ENCODE data around the gene CUTC. TPM values are rescaled to one million over a fixed set of nuclear protein-coding genes. Genes with fewer than 3 reads are reported as not detected.

Gene CUTC
- total RNA-seq, 2 experiments from 2014 or later: 37.4 to 38.1 TPM

DNA sequence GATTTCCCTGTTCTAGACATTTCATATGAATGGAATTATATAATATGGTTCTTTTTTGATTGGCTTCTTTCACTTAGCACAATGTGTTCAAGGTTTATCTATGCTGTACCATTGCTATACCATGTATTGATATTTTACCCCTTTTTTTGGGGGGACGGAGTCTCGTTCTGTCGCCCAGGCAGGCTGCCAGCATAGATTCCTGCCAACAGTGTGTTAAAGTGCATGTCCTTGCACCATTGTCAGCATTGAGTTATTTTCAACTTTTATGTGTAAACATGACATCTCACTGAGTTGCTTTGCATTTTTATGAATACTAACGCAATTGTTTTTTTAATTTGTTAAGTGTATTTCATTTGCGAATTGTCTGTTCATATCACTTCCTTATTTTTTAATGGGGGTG is 55.3 kb downstream of the CUTC start:
- Mint-ChIP-seq H3K27me3 (no peaks in the 10 kb centered on the region), H3K4me1 (ENCODE audit: low read depth) (no peaks in the 10 kb centered on the region), H3K4me3 (no peak overlapping the region), H3K27ac (no peak overlapping the region), H3K36me3 (ENCODE audit: low read depth) (peaks cover 1% of the 10 kb centered on the region), H3K9me3 (no peaks in the 10 kb centered on the region)
- DNase-seq: no peak
- no peak for ATAC-seq
- ChIA-PET CTCF (interaction anchor here (1.7 kb wide), 1 partner anchor 58 kb away, joined by 4 read pairs; no protein-coding TSS in a partner anchor), POLR2A (no interaction called here)
- TF ChIP-seq CTCF (IDR thresholded peaks at IDR 0.05): no peak
- intact Hi-C loops (cut with micrococcal nuclease): no loop called here

GRCh38 chr10:99787782-99788445 is 55.9 kb downstream of the CUTC start:
- no peaks in the 10 kb centered on the region for H3K9me3 Mint-ChIP-seq
- H3K4me1 Mint-ChIP-seq (ENCODE audit: low read depth): no peaks in the 10 kb centered on the region
- ChIA-PET POLR2A (no interaction called here), CTCF (interaction anchor here (1.6 to 1.7 kb wide), 2 partner anchors 58 to 258 kb away, joined by 4 to 5 read pairs; no protein-coding TSS in a partner anchor)
- no peaks in the 10 kb centered on the region for H3K27me3 Mint-ChIP-seq
- no peak overlapping the region for H3K4me3 Mint-ChIP-seq
- no peak for ATAC-seq
- H3K27ac Mint-ChIP-seq: no peak overlapping the region
- DNase-seq: no peak
- peaks cover 3% of the 10 kb centered on the region for H3K36me3 Mint-ChIP-seq (ENCODE audit: low read depth)
- intact Hi-C loops (cut with micrococcal nuclease): no loop called here
- no peak for TF ChIP-seq CTCF (IDR thresholded peaks at IDR 0.05)

DNA sequence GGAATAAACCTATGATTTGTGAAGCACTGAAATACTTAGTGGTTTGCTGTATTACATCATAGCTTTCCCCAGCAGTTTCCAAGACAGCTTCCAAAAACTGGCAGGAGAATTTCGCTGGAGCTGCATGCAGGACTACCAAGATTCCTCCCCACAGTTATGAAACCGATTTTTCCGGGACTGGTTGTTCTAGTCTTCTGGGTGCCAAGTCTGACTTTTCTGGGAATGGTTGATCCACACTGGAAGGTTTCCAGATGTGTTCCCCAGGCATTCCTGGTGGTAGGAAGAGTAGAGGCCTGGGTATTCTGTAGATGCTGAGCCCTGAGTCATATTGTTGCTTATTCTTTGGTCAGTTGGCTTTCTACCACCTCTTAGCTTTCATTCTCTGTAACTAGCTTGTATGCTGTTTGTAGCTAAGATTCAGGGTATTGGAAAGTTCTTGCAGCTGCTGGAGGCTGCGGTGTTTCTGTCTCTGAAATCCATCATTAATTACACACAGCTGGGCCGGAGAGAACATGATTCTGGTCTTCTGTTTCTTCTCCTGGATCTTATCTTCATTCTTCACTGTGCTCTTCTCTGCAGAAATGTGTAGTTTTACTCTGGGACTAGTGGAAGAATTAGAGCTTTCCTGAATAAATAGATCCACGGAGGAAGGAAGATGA is 56.7 kb downstream of the CUTC start:
- Mint-ChIP-seq H3K4me3 (no peak overlapping the region), H3K9me3 (no peaks in the 10 kb centered on the region), H3K27ac (no peak overlapping the region), H3K36me3 (ENCODE audit: low read depth) (peaks cover 3% of the 10 kb centered on the region), H3K4me1 (ENCODE audit: low read depth) (no peaks in the 10 kb centered on the region), H3K27me3 (no peaks in the 10 kb centered on the region)
- no peak for TF ChIP-seq CTCF (IDR thresholded peaks at IDR 0.05)
- ATAC-seq (no peak), DNase-seq (no peak)
- ChIA-PET CTCF (interaction anchor here (1.6 kb wide), 1 partner anchor 257 kb away, joined by 5 read pairs; no protein-coding TSS in a partner anchor), POLR2A (no interaction called here)
- intact Hi-C loops (cut with micrococcal nuclease): no loop called here

- no peak overlapping the region for H3K27ac Mint-ChIP-seq
- no peaks in the 10 kb centered on the region for H3K9me3 Mint-ChIP-seq
- H3K4me3 Mint-ChIP-seq: no peak overlapping the region
- no peak for ATAC-seq
- TF ChIP-seq CTCF (IDR thresholded peaks at IDR 0.05): no peak
- peaks cover 3% of the 10 kb centered on the region for H3K36me3 Mint-ChIP-seq (ENCODE audit: low read depth)
- POLR2A ChIA-PET: no interaction called here
- CTCF ChIA-PET: interaction anchor here (1.3 to 1.5 kb wide), 2 partner anchors 54 to 254 kb away, joined by 3 to 4 read pairs; no protein-coding TSS in a partner anchor
- DNase-seq: no peak
- intact Hi-C loops (cut with micrococcal nuclease): no loop called here
- H3K27me3 Mint-ChIP-seq: no peaks in the 10 kb centered on the region
- H3K4me1 Mint-ChIP-seq (ENCODE audit: low read depth): no peaks in the 10 kb centered on the region
Observed at GRCh38 chr10:99791831-99792230, 59.8 kb downstream of the CUTC start.

GRCh38 chr10:99793819-99794218 is 61.8 kb downstream of the CUTC start:
- no peaks in the 10 kb centered on the region for H3K4me1 Mint-ChIP-seq (ENCODE audit: low read depth)
- intact Hi-C loops (cut with micrococcal nuclease): no loop called here
- no peaks in the 10 kb centered on the region for H3K9me3 Mint-ChIP-seq
- no peak for ATAC-seq
- H3K36me3 Mint-ChIP-seq (ENCODE audit: low read depth): peaks cover 3% of the 10 kb centered on the region
- POLR2A ChIA-PET: no interaction called here
- CTCF ChIA-PET: interaction anchor here (1.0 kb wide), 1 partner anchor 252 kb away, joined by 3 read pairs; no protein-coding TSS in a partner anchor
- H3K27me3 Mint-ChIP-seq: no peaks in the 10 kb centered on the region
- no peak overlapping the region for H3K4me3 Mint-ChIP-seq
- TF ChIP-seq CTCF (IDR thresholded peaks at IDR 0.05): no peak
- no peak for DNase-seq
- no peak overlapping the region for H3K27ac Mint-ChIP-seq

Measured in activated CD8-positive, alpha-beta T cell treated with anti-CD3 and anti-CD28 coated beads for 36 hours (primary cell).